ENCODE data around the gene KNSTRN. TPM values are rescaled to one million over a fixed set of nuclear protein-coding genes. Genes with fewer than 3 reads are reported as not detected.

Gene KNSTRN, protein sequence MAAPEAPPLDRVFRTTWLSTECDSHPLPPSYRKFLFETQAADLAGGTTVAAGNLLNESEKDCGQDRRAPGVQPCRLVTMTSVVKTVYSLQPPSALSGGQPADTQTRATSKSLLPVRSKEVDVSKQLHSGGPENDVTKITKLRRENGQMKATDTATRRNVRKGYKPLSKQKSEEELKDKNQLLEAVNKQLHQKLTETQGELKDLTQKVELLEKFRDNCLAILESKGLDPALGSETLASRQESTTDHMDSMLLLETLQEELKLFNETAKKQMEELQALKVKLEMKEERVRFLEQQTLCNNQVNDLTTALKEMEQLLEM
- polyA plus RNA-seq (ENCODE audit: insufficient read length in 12 of 12), result 10 to 100 TPM in 11 of 12 donors, not detected in 1; 14.1 to 25.8 (median 19.8) TPM
- long read RNA-seq, donor 1, partial matches to known transcripts, result 0 of 3 reads
- long read RNA-seq, donor 1, other reads (novel, unspliced or antisense), result 0 of 3 reads
- long read RNA-seq, donor 2, transcript KNSTRN-201 (9 exons, 1,714 nt), result major isoform, 13 of 13 reads
- long read RNA-seq, donor 2, partial matches to known transcripts, result 0 of 13 reads
- long read RNA-seq, donor 2, other reads (novel, unspliced or antisense), result 0 of 13 reads
- long read RNA-seq, donor 3, partial matches to known transcripts, result 0 of 1 reads
- long read RNA-seq, donor 3, other reads (novel, unspliced or antisense), result 0 of 1 reads
- long read RNA-seq, donor 4, transcript KNSTRN-201 (9 exons, 1,714 nt), result major isoform, 5 of 5 reads
- long read RNA-seq, donor 4, partial matches to known transcripts, result 0 of 5 reads
- long read RNA-seq, donor 4, other reads (novel, unspliced or antisense), result 0 of 5 reads
- long read RNA-seq, donor 5, transcript KNSTRN-201 (9 exons, 1,714 nt), result major isoform, 7 of 8 reads
- long read RNA-seq, donor 5, partial matches to known transcripts, result 0 of 8 reads
- long read RNA-seq, donor 5, other reads (novel, unspliced or antisense), result 0 of 8 reads
- long read RNA-seq, donor 6, partial matches to known transcripts, result 0 of 4 reads
- long read RNA-seq, donor 6, other reads (novel, unspliced or antisense), result 0 of 4 reads
- long read RNA-seq, donor 7, partial matches to known transcripts, result 0 of 2 reads
- long read RNA-seq, donor 7, other reads (novel, unspliced or antisense), result 0 of 2 reads
- long read RNA-seq, donor 8, transcript KNSTRN-201 (9 exons, 1,714 nt), result major isoform, 5 of 8 reads
- long read RNA-seq, donor 8, partial matches to known transcripts, result 0 of 8 reads
- long read RNA-seq, donor 8, other reads (novel, unspliced or antisense), result 0 of 8 reads
- long read RNA-seq, donor 9, transcript KNSTRN-201 (9 exons, 1,714 nt), result major isoform, 5 of 5 reads
- long read RNA-seq, donor 9, partial matches to known transcripts, result 0 of 5 reads
- long read RNA-seq, donor 9, other reads (novel, unspliced or antisense), result 0 of 5 reads
- long read RNA-seq, donor 10, transcript KNSTRN-201 (9 exons, 1,714 nt), result major isoform, 5 of 6 reads
- long read RNA-seq, donor 10, partial matches to known transcripts, result 0 of 6 reads
- long read RNA-seq, donor 10, other reads (novel, unspliced or antisense), result 0 of 6 reads
- long read RNA-seq, donor 11, transcript KNSTRN-201 (9 exons, 1,714 nt), result major isoform, 9 of 9 reads
- long read RNA-seq, donor 11, partial matches to known transcripts, result 0 of 9 reads
- long read RNA-seq, donor 11, other reads (novel, unspliced or antisense), result 0 of 9 reads

- peak; percentile 93 for DNase-seq
Measured at GRCh38 chr15:40382580-40383456, at the start of gene KNSTRN. Gene KNSTRN, plus strand, starts transcription at chr15:40382721. Its CDS starts 115 bp downstream, at chr15:40382836.

DNA sequence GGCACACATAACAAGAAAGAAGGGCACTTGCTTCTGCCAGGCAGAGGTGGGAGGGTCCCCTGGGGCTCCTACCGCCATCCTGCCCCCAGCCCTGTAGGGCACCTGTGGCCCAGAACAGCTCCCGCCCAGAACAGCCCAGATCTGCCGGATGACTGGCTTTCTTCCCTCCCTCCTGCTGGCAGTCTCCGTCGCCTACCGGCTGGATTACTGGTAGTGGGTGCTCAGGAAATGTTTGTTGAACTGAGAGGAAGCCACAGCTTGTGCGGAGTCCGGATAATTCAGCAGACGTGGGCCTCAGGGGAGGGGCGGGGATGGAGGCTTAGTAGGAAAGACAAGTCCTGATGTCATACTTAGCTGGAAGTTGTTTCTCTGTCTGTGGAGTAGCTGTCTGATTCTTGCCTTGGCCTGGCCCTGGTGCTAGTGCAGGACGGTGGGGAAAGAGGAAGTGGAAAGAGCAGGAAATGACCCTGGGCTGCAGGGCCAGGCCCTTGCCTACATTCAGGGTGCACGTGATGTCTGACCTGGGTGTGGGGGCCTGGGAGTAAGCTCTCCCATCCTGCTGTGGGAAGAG, 48.5 kb upstream of the KNSTRN start:
- peak; percentile 73 for DNase-seq

DNA sequence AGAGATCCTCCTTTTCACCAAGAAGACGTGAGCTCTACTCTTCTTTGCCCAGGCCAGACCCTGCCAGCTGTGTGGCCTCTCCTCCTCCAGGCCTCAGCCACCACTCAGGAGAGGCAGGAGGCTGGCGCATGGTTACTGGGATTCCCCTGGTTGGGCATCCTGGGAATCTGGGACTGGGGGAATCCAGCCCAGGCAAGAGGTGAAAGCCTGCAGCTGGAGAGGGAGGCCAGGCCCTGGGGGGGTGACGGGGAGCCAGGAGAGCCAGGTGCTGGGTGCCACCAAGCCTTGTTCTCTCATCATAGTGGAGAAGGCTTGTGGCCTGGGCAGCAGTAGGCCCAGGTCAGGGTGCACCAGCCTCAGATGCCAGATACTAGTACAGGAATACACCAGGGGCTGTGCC, 48.0 kb upstream of the KNSTRN start:
- no peak for DNase-seq

DNA sequence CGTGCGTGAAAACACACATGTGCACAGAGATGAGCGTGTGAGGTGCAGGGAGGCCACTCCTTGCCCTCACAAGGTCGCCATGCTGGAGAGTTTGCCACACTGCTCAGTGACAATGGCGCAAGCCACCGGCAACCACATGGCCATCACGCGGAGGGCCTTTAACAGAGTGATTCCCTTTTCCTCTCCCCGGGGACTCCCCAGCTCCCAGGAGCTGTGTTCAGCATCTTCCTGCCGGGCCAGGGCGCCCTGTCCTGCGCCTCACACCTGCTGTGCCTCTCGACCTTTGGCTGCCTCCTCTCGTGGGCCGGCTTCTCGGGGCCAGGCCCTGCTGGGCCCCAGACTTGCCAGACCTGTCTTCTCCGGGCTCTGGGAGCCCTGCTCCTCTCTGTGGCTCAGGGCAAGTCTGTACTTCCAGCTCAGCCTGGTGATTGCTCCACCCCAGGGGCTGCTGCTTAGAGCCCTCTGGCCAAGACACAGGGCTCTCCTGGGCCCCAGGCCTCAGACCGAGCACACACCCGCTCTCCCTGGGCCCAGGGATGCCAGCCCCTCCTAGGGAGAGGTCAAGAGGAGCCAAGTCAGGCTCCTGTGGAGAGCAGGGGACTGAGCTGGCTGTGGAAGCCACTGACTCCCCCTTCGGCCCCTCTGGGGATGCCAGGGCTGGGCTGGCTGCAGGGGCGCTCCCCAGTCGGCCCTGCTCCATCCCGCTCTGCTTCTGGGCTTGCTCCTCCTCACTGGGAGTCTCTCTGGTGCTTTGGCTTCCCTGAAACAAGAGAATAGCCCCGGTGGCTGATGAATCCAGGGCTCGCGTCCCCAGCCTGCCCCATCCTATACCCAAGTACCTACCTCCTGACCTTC, 47.4 kb upstream of the KNSTRN start:
- no peak for DNase-seq

GRCh38 chr15:40335938-40336743, 46.4 kb upstream of the KNSTRN start:
- no peak for DNase-seq

DNA sequence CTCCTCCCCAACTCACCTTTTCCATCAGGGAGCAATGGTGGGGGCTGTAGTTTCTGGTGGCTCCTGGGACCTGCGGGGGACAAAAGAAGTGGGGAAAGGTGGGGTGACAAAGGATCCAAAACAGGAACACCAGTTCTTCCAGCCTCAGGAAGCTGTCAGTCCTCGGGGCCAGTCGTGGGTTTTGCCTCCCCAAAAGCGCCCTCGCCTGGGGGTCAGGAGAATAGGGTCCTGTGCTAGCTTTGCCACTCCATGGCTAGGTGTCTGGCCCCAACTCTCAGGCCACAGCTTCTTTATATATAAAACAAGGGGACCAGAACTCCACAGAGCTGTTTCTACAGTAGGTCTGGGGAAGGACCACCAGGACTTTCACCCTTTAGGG, 45.8 kb upstream of the KNSTRN start:
- no peak for DNase-seq

DNA sequence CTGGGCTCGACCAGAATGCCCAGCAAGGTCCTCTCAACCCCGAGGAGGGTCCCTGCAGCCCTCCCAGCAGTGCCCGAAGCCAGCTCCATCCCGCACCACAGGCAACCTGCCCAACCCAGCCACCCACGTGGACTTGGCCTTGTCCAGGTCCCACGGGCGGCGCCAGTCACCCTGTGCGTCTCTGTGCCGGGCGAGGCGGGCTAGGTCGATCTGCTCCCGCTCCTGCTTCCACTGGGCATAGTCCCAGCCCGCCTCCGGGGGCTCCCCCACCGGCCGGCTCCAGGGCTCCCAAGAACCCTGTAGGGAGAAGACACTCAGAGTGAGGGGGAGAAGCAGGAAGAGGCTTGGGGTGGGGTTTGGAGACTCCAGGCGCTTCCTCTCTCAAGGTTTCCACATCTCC, 44.9 kb upstream of the KNSTRN start:
- no peak for DNase-seq

GRCh38 chr15:40338041-40338657, 44.4 kb upstream of the KNSTRN start:
- no peak for DNase-seq

DNA sequence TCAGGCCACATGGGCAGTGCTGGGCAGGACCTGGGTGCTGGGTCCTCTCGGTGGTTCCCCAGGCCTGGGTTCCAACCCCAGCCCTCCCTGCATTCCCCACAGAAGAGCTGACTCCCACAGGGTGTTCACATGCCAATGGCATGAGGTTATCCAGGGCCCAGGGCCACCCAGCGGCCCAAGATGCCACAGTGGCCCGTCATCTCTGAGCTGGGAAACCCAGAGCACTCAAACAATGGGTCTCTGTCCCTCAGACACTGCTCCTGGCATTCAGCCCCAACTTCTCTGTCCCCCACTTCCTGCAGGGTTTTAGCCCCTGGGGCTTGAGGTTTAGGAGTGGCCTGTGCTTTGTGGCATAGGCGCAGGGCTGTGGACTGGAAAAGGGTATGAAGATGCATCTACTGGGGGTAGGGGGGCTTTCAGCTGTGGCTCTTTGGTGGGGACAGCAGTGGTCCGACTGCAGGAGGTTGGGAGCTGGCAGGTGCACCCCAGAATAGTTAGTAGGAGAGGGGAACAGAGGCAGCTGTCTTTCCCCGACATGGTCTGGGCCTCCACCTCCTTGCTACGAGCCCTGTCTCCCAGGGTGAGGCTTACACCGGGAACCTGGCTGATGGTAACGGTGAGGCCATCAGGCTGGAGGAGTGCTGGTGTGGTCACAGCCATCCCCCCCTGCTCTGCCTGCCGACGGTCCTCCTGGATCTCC, 43.5 kb upstream of the KNSTRN start:
- DNase-seq, result no peak

- DNase-seq, result no peak
Measured at GRCh38 chr15:40339621-40339945, 42.9 kb upstream of the KNSTRN start.

DNA sequence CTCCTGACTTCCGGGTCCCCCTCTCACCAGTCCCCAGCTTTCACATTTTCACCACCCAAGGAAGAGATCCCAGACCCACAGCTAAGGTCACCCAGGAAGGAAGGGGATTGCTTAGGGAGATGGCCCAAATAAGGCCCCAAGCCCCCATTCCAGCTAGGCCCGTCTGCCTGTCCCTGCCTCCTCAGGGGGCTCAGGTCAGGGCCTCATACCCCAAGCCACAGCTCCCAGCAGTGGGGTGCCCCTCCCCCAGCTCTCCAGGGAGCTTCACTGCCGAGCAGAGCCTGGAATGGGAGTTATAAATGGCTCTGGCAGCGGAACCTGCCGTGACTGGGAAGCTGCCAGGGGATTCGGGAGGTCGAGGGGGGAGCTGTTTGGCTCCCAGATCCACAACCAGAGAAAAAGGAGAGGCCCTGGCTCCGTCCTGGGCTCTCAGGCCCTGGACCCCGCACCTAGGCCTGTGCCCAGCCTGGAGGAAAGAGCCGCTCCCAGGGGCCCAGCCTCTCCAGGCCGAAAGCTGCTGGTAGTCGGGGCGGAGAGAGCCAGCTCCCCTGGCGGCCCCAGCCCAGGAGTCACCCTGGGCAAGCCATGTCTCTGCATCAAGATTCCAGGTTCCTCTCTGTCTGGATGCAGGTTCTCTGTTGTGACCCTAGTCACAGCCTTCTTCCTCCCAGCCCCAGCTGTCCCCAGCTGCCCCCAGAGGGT, 42.3 kb upstream of the KNSTRN start:
- DNase-seq, result peak; percentile 52

GRCh38 chr15:40340740-40341400, 41.7 kb upstream of the KNSTRN start, which contains the start of gene CCDC9B:
Gene CCDC9B, minus strand, starts transcription at chr15:40340939. Its CDS starts 120 bp downstream, at chr15:40340819.
- DNase-seq, result peak; percentile 59

GRCh38 chr15:40342416-40343320, 39.9 kb upstream of the KNSTRN start:
- DNase-seq, result no peak

DNA sequence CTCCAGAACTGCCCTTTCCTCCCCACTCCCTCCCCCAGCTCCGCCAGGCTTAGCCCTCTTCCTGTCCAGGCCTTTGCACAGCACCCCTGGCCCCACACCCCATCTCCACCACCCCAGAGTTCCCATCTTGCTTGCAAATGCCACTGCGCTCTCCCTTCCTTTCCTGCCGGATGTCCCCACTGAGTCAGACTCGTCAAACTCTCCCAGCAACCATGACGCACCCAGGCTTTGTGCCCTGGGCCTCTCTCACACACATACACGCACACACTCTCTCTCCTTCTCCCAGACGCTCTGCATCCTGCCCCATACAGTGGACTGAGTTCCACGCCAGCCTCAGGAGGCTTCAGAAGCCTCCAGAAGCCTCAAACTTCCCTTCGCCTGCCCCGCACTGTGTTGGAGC, 39.0 kb upstream of the KNSTRN start:
- DNase-seq, result no peak
